Fibroblast of skin of back (primary cell): ENCODE data around the gene LRRC70. TPM values are rescaled to one million over a fixed set of nuclear protein-coding genes. Genes with fewer than 3 reads are reported as not detected.
A peak's percentile ranks its signal among the peaks of the same experiment; 100 is the strongest.
"Not testable (repeated sequence)": the region's sequence is repeated elsewhere in the genome, so short reads cannot be mapped to it uniquely, and the experiment has no call there.

Experiments used
- DNase-seq: peaks from one replicate; pipeline ENCODE4 v3.0.0-alpha.2; 2013
- polyA plus RNA-seq, 2 experiments: library from polyadenylated mRNA; unstranded; fragments of 120-200 nt; gene quantifications; one replicate each; pipeline ENCODE4 v1.2.1, GENCODE V29; 2013; ENCODE audit not compliant: insufficient read length in 2 of 2

Gene LRRC70, protein sequence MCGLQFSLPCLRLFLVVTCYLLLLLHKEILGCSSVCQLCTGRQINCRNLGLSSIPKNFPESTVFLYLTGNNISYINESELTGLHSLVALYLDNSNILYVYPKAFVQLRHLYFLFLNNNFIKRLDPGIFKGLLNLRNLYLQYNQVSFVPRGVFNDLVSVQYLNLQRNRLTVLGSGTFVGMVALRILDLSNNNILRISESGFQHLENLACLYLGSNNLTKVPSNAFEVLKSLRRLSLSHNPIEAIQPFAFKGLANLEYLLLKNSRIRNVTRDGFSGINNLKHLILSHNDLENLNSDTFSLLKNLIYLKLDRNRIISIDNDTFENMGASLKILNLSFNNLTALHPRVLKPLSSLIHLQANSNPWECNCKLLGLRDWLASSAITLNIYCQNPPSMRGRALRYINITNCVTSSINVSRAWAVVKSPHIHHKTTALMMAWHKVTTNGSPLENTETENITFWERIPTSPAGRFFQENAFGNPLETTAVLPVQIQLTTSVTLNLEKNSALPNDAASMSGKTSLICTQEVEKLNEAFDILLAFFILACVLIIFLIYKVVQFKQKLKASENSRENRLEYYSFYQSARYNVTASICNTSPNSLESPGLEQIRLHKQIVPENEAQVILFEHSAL
- polyA plus RNA-seq (2013, experiment 1 of 2; ENCODE audit: insufficient read length) = 0.18 TPM
- 0.42 TPM for polyA plus RNA-seq (2013, experiment 2 of 2; ENCODE audit: insufficient read length)

DNA sequence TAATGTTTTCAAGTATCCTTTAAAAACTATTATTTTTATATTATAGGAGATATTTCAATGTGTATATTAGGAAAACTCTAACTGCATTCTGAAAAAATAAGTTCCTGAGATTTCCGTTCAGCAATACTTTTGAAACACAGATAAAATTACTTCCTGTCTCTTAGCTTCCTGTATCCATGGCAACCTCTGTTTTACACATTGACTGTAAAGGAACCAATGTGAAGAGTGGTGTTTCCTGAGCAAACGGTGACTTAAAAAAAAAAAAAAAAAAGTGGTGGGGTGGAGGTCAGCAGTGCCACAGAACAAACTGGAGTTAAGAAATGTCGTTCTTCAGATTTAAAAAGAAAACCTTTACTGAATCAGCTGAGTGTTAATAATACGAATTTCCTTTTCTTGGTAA lies at the start of gene LRRC70:
TSS of gene LRRC70 (plus strand) at position 280 of the 400 bp plus-strand sequence. CDS start 620 bp downstream, outside the sequence.
- peak; percentile 39 for DNase-seq

DNA sequence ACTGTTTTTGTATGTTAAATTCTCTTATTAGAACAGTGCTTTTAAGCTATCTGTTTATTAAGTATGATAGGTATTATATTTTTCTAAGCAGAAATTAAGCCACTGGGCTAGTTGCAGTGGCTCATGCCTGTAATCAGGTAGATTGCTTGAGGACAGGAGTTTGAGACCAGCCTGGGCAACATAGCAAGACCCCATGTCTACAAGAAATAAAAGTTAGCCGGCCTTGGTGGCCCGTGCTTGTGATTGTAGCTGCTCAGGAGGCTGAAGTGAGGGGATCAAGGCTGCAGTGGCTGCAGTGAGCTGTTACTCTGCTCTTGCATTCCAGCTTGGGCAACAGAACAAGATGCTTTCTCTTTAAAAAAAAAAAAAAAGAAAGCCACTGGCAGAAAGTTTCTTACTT lies 45.0 kb upstream of the LRRC70 start:
- DNase-seq = no peak

DNA sequence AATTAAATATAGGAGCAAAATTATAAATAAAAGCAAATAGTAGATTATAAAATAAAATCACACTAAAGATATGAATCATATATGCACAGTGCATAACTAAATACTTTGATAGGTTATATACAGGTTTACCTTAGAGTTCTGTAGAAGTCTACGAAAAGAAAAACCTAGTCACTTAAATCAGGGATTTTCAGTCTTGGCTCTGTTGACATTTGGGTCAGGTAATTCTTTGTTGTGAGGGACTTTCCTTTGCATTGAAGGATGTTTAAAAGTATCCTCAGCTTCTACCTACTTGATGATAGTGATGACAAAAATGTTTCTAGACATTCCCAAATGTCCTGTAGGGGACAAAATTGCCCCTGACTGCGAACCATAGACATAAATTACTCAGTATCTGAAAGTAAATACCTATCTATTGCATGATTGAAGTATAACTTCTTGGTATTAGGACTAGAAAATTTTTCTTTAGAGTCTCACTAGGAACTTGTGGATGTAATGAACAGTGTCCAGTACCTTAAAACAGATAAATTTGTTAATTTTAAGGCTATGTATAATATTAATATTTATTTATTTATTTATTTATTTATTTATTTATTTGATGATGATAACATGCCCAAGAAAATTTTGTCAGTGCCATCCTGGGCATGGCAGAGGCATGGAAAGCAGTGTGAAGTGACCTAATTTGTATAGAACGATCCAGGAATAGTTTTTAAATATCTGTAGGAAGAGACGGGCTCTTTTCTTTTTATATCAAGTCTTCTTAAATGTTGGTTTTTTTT lies 44.0 kb upstream of the LRRC70 start:
- DNase-seq = no peak

DNA sequence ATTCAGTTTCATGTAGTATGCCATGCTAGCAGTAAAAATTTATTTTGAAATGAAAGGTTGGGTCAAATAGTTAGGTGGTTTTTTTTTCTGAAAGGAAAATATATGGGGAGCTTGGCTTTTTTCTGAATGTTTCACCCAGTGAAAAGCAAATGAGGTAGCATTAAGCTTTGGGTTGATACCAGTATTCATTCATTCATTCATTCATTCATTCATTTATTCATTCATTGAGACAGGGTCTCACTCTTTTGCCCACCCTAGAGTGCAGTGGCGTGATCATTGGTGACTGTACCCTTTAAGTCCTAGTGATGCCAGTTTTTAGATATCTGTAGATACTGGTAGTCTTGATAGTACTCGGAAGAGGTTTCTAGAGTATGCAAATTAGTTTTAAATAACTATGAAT lies 42.4 kb upstream of the LRRC70 start:
- DNase-seq = no peak

DNA sequence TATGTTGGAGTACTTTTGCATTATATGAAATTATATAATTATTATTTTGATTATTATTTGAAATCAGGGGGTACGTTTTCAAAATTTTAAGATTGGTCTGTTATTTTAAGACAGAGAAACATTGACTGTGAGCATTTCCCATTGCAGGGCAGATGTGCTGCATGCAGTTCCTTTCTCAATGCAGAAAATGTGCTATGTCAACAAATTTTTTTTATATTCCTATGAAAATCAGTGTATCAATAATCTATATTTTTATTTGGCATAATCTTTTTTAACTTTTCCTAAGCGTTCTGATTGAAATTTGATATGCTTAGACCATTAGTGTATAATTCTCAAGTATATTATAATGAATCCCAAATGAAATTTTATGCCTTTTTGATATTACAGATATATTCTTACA lies 41.8 kb upstream of the LRRC70 start:
- no peak for DNase-seq

DNA sequence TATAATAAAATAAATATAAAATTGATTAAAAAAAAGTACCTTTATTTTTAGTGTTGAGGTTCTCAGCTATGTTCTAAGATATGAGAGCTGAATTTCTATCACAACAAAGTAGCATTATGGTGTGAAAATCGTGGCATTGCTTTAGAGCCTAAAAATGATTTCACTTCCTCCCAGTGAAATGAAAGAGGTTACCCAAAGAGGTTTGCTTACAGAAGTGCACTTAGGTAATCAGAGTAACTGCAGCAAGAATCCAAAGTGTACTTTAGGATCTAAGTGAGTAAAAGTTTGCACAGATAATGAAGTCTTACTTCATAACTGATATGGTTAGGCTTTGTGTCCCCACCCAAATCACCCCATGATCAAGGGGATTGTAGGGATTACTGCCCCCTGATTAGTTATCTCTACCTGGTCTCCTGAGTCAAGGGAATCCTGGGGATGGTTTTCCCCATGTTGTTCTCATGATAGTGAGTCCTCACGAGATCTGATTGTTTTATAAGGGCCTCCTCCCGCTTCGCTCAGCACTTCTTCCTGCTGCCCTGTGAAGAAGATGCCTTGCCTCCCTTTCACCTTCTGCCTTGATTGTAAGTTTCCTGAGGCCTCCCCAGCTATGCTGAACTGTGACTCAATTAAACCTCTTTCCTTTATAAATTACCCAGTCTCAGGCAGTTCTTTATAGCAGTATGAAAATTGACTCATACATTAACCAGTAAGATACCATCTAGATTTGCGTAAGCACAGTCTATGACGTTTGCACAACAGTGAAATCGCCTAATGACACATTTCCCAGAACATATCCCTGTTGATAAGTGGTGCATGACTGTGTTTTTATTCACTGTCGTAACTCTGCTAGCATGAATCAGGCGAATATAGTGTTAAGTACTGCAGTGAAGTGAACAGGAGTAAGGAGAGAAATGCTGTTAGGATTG lies 40.3 kb upstream of the LRRC70 start:
- peak; percentile 36 for DNase-seq

DNA sequence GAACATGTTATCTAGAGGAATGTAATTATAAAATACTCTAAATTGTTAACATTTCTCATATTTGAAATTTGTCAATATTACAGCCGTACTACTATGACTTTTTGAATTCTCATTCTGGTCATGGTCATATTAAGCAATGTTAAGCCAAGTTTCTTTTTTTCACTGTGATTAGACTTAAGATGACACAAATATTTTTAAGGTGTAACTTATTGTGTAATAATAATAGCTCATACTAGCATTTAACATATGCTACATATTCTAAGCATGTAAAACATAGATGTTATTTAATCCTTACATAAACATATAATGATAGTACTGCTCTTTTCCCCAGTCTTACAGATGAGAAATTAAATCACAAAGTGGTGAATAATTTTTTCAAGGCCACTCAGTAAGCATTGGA lies 35.9 kb upstream of the LRRC70 start:
- DNase-seq = no peak

DNA sequence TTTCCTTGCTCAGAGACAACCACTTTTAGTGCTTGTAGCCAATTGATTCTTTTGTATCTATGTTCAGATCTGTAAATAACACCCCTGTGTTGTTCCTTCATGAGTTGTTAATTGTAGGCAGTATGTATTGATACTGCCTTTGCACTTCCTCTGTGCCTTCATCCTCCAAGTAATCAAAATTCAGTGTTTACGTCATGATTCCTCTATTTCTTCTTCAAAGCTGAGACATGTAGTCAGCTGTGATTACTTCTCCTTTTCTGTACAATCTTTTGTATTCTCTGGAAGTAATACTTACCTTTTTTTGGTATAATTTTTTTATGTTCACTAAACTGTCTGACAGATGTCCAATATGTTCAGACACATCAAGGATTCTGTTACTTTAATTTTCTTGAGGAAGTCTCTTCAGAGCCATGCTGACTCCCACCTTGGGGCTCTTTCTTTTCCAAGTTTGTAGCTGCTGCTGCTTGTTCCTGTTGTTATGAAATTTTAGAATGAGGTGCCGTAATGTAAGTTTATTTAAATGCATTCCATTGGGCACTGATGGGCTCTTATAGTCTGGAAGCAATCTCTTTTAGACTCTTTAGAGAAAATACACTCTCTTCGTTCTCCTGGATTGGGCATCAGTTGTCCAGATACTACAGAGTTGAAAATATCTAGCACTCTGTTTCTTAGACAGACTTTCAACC lies 30.5 kb upstream of the LRRC70 start:
- no peak for DNase-seq

DNA sequence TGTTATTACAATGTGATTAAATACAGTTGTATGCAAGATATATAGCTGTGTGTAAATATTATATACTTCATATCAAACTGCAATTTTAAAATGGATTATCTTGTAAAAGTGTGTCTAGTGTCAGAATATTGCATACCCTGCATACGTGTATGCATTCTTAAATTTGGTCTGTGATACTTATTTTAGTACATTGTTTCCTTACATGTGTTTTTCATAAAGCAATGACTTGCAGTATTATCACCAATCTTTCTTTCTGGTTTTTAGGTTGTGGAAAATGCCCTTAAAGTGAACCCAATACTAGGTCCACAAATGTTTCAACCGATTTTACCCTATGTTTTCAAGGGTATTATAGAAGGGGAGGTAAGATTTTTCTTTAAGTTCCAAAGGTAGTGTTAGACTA lies 28.5 kb upstream of the LRRC70 start:
- DNase-seq = no peak

DNA sequence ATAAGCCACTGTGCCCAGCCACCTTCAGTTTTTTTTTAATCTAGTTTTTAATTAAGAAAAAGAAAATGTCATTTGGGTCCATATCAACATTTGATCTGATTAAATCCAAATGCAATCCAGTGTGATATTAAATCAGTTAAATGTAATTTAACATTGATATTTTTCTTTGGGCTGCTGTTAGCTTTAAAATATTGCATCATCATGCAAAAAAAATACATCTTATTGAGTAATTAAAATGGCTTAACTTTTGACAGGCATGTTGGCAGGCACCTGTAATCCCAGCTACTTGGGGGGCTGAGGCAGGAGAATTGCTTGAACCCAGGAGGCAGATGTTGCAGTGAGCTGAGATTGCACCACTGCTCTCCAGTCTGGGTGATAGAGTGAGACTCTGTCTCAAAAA lies 22.7 kb upstream of the LRRC70 start:
- no peak for DNase-seq

DNA sequence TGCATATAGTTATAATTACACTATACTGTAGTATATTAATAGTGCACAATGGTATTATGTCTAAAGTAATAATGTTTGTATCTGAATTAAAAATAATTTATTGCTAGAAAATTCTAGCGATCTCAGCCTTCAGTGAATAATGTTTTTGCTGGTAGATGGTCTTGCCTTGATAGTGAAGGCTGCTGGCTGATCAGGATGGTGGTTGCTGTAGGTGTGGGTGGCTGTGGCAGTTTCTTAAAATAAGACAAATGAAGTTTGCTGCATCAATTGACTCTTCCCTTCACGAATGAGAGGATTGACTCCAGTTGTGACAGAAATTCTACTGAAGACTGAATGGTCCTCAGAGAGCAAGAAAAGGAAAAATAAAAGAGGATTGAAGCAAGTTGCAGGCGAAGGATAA lies 19.7 kb upstream of the LRRC70 start:
- no peak for DNase-seq

DNA sequence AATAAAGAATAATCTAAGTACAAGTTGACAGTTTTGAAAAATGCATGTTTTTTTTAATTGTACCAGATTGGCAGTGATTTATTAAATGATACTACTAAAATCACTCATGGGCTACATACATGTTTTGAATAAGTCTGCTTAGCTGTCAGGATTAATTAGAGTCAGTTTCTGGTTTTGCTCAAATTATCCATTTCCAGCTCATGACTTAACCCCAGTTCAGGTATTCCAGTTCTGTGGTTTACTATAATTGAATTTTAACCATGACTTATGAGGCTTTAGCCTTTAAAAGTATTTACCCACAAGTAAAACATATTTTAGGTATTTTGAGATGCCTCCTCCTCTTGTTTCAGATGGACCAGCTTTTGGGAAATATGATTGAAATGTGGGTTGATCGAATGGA lies 17.8 kb upstream of the LRRC70 start:
- DNase-seq = no peak

DNA sequence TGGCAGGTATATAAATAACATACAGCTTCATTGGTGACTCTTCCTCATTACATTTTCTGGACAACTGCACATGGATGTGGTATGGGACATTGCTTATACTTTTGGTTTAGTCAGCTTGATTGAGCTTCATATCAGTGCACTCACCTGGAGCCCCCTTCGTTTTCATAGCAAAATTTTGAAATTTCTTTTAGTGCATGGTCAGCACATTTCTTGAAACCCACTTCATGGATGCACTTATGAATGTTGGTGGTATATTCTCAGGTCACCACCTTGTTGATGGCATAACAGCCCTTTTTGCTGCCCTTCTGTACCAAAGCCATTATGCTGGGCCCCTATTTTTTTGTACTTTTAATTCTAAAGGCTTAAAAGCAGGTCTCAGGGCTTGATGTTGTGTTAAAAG lies 16.7 kb upstream of the LRRC70 start:
- no peak for DNase-seq

DNA sequence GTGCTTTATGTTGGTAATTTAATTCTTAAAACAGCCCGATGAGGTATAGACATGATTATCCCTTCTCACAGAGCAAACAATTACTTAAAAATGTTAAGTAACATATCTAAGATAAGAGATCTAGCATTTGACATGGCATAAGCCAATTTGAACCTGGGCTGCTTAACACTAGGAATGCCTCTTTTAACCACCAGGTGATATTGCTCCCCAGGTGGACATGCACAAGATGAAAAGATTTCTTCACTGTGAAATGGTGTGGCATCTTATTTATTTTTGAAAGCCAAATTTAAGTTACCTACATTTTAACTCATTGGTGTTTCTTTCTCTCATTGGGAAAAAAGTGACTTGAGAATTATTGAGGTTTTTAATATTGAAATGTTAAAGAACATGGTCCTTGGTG lies 15.8 kb upstream of the LRRC70 start:
- no peak for DNase-seq

DNA sequence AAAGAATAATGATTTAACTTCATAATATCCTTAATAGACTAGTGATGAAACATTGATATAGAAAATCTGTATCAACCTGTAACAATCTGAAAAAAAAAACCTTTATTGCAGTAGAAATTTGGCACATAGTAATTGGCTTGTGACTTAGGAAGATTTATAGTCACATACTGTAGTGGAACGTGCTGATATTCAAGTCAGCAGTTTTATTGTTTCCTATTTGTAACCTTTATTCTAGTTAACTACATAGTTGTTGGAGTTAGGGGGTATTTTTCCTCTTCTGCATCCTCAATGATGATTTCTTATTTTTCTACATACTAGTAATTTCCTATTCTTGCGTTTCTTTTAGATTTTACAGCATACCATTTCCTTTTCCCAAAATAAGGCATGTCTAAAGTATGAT lies 14.5 kb upstream of the LRRC70 start:
- DNase-seq = no peak

DNA sequence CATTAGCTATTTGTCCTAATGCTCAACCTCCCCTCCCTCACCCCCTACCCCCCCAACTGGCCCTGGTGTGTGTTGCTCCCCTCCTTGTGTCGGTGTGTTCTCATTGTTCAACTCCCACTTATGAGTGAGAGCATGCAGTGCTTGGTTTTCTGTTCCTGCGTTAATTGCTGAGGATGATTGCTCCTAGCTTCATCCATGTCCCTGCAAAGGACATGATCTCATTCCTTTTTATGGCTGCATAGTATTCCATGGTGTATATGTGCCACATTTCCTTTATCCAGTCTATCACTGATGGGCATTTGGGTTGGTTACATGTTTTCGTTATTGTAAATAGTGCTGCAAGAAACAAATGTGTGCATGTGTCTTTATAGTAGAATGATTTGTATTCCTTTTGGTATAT lies 12.9 kb upstream of the LRRC70 start:
- DNase-seq = not testable (repeated sequence)

DNA sequence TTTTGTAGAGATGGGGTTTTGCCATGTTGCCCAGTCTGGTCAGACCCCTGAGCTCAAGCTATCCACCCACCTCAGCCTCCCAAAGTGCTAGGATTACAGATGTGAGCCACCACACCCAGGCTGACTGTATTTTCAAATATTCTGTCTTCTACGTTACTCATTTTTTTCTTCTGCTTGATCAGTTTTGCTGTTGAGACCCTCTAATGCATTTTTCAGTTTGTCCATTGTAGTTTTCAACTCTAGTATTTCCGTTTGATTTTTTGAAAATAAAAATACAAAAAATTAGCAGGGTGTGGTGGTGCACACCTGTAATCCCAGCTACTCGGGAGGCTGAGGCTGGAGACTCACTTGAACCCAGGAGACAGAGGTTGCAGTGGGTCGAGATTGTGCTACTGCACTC lies 10.5 kb upstream of the LRRC70 start:
- DNase-seq = no peak

DNA sequence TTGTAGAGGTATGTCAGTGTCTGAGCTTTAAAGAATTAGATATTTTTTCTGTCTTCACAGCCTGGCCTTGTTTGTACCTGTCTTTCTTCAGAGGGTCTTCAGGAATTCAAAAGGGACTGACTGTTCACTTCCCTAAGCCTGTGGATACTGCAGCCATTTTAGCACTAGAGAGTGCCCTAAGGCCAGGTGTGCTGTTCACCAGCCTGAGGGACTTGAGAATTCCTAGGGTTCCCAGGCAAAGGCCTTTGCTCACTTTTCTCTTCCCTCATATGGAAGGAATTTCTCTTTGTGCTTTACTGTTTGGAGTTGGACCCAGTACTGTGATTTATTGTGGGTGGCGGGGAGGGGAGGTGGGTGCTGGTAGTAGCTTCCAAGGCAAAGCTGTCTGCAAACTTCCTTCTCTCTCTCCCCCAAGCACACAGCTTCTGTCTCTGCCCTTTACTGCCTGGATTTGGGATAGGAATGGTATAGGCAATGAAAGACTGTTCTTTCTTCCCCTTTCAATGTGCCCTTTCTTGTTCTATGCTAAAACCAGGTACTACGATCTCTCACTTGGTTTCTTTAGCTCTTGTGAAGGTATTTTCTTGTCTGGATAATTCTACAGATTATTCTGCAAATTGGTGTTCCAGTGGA lies 9.7 kb upstream of the LRRC70 start:
- DNase-seq = no peak

DNA sequence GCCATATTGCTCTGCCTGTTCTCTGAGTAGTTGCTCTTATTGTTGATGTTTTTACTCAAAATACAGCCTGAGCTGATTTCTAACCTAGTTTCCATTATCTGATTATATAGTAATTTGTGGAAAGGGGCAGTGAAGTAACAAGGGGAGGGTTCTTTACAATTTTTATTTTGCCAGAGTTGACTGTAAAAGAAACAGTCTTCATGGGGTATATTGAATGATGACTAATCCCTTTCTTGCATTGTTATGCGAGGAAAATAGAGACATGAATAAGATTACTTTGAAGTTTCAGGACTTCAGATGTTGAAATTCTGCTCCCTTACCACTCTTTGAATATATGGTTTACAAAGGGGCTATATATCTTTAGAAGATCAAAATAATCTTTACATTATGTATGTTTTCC lies 9.1 kb upstream of the LRRC70 start:
- no peak for DNase-seq

DNA sequence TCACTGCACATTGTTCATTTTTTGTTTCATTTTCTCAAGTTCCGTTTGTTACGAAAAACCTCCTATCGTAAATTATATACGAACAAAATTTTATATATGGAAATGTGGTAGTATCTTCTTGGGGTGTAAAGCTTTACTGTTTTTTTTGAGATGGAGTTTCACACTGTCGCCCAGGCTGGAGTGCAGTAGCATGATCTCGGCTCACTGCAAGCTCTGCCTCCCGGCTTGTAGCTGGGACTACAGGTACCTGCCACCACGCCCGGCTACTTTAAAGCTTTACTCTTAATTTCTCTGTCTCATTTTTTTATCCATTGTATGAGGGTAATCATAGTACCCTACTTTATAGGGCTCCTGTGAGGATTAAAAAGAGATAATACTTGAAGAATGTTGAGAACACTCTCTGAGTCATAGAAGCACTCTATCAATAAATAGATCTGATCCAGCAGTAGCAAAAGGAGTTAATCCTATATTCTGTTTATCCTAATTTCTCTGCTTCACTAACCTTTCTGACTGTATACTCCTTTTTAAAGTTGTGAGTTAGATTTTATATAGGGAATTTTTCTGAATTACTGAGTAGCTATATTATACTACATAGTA lies 5.6 kb upstream of the LRRC70 start:
- no peak for DNase-seq

DNA sequence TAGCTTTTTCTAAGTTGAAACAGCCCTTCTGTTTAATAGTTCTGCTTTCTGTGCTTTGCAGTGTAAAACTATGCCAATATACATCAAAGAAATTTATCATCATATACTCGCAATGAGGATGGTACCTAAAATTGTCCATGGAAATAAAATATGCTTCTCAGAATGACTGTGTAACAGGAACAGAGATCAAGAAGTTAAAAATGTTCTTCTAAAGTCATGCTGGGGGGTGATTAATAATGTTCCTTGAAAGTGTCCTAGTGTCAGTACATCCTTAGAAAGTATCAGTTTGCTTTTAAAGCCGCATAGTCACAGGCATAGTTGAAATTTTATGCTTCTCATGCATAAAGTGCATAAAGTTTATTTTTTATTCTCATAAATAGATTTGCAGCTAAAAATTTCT lies 4.0 kb upstream of the LRRC70 start:
- no peak for DNase-seq
